ENCODE data around the gene SAMD3. TPM values are rescaled to one million over a fixed set of nuclear protein-coding genes. Genes with fewer than 3 reads are reported as not detected.
"Not testable (repeated sequence)": the region's sequence is repeated elsewhere in the genome, so short reads cannot be mapped to it uniquely, and the experiment has no call there.

Gene SAMD3
- total RNA-seq, 1 experiment from 2014 or later: not detected

DNA sequence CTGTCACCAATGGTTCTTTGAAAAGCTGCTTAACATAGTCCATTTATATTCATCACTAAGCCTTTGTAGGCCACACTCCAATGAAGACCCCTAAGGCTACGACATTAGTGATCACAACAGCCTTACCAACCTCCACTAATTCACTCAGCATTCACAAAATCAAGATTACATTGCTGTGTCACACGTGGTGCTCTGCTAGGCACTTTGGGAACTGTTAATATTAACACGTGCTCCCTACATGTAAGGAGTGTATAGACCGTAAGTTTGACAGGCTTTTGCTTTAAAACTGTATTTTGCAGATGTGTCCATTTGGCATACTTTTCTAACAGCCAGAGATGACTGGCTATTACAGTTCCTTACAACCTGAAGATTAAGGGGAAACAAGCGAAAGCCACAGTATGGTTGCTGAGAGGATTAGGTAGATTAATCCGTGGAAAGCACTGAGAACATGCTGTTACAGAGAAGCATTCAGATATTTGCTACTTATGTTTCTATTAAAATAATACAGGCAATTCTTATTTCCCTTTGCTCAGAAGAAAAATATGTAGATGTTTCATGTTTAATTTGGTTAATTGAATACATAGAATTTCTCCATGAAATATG lies 69.7 kb downstream of the SAMD3 start:
- BruUV-seq (replicated peaks): no TSS peak
- POLR2A ChIA-PET: no interaction called here
- TF ChIP-seq, protein P1, sequence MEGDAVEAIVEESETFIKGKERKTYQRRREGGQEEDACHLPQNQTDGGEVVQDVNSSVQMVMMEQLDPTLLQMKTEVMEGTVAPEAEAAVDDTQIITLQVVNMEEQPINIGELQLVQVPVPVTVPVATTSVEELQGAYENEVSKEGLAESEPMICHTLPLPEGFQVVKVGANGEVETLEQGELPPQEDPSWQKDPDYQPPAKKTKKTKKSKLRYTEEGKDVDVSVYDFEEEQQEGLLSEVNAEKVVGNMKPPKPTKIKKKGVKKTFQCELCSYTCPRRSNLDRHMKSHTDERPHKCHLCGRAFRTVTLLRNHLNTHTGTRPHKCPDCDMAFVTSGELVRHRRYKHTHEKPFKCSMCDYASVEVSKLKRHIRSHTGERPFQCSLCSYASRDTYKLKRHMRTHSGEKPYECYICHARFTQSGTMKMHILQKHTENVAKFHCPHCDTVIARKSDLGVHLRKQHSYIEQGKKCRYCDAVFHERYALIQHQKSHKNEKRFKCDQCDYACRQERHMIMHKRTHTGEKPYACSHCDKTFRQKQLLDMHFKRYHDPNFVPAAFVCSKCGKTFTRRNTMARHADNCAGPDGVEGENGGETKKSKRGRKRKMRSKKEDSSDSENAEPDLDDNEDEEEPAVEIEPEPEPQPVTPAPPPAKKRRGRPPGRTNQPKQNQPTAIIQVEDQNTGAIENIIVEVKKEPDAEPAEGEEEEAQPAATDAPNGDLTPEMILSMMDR (IDR thresholded peaks at IDR 0.05; ENCODE audit: unreplicated experiment): no peak
- intact Hi-C loops (cut with micrococcal nuclease): no loop called here
- Mint-ChIP-seq H3K9me3 (ENCODE audit: unreplicated experiment) (no peaks in the 10 kb centered on the region), H3K4me3 (ENCODE audit: unreplicated experiment) (no peak overlapping the region), H3K27ac (ENCODE audit: low read depth, unreplicated experiment) (no peak overlapping the region), H3K4me1 (ENCODE audit: insufficient read depth, unreplicated experiment) (no peaks in the 10 kb centered on the region), H3K27me3 (ENCODE audit: insufficient read depth, unreplicated experiment) (no peaks in the 10 kb centered on the region), H3K36me3 (ENCODE audit: insufficient read depth, unreplicated experiment) (no peaks in the 10 kb centered on the region)
- CTCF ChIA-PET: no interaction called here
- no peak for DNase-seq (ENCODE audit: unreplicated experiment)

DNA sequence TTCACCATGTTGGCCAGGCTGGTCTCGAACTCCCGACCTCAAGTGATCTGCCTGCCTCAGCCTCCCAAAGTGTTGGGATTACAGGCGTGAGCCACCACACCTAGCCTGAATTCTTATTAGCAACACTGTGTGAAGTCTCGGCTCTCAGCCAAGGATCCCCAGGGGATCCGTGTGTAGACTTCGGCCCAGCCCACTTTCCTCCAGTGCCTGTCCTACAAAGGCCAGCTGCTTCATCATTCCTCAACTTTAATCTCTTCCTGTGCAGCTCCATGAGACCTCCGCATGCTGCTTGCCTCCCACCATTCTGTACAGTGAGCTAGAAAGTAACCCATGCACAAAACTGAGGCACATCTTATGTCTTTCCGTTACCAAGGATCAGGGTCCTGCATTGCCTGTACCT lies 71.8 kb downstream of the SAMD3 start:
- CTCF ChIA-PET: interaction anchor here (1.8 kb wide), 1 partner anchor 132 kb away, joined by 3 read pairs; no protein-coding TSS in a partner anchor

GRCh38 chr6:130149016-130149415 lies 73.7 kb downstream of the SAMD3 start:
- DNase-seq (ENCODE audit: unreplicated experiment); H3K27ac Mint-ChIP-seq (ENCODE audit: low read depth, unreplicated experiment); intact Hi-C loops (cut with micrococcal nuclease); H3K9me3 Mint-ChIP-seq (ENCODE audit: unreplicated experiment); H3K27me3 Mint-ChIP-seq (ENCODE audit: insufficient read depth, unreplicated experiment); H3K36me3 Mint-ChIP-seq (ENCODE audit: insufficient read depth, unreplicated experiment); BruUV-seq (replicated peaks); POLR2A ChIA-PET; H3K4me3 Mint-ChIP-seq (ENCODE audit: unreplicated experiment); H3K4me1 Mint-ChIP-seq (ENCODE audit: insufficient read depth, unreplicated experiment): not testable (repeated sequence)
- CTCF ChIA-PET: interaction anchor here (0.8 to 1.8 kb wide), 4 partner anchors 9 to 133 kb away, joined by 3 to 4 read pairs (median 4); no protein-coding TSS in a partner anchor

More for the DNA sequence above, 71.8 kb downstream of the SAMD3 start:
- TF ChIP-seq, protein P1 (IDR thresholded peaks at IDR 0.05; ENCODE audit: unreplicated experiment): no peak
- no peaks in the 10 kb centered on the region for H3K9me3 Mint-ChIP-seq (ENCODE audit: unreplicated experiment)
- H3K27me3 Mint-ChIP-seq (ENCODE audit: insufficient read depth, unreplicated experiment): no peaks in the 10 kb centered on the region
- H3K4me1 Mint-ChIP-seq (ENCODE audit: insufficient read depth, unreplicated experiment): no peaks in the 10 kb centered on the region
- H3K27ac Mint-ChIP-seq (ENCODE audit: low read depth, unreplicated experiment): no peak overlapping the region
- POLR2A ChIA-PET: no interaction called here
- BruUV-seq (replicated peaks): no TSS peak
- no peak overlapping the region for H3K4me3 Mint-ChIP-seq (ENCODE audit: unreplicated experiment)
- intact Hi-C loops (cut with micrococcal nuclease): no loop called here
- H3K36me3 Mint-ChIP-seq (ENCODE audit: insufficient read depth, unreplicated experiment): no peaks in the 10 kb centered on the region
- no peak for DNase-seq (ENCODE audit: unreplicated experiment)

- Mint-ChIP-seq H3K4me3 (ENCODE audit: unreplicated experiment) (no peak overlapping the region), H3K9me3 (ENCODE audit: unreplicated experiment) (no peaks in the 10 kb centered on the region), H3K27me3 (ENCODE audit: insufficient read depth, unreplicated experiment) (no peaks in the 10 kb centered on the region), H3K4me1 (ENCODE audit: insufficient read depth, unreplicated experiment) (peaks cover 5% of the 10 kb centered on the region), H3K27ac (ENCODE audit: low read depth, unreplicated experiment) (no peak overlapping the region), H3K36me3 (ENCODE audit: insufficient read depth, unreplicated experiment) (no peaks in the 10 kb centered on the region)
- no TSS peak for BruUV-seq (replicated peaks)
- CTCF ChIA-PET: no interaction called here
- TF ChIP-seq, protein P1 (IDR thresholded peaks at IDR 0.05; ENCODE audit: unreplicated experiment): no peak
- POLR2A ChIA-PET: no interaction called here
- DNase-seq (ENCODE audit: unreplicated experiment): no peak
- intact Hi-C loops (cut with micrococcal nuclease): no loop called here
These were observed 74.6 kb downstream of the SAMD3 start for GRCh38 chr6:130148181-130148580.

DNA sequence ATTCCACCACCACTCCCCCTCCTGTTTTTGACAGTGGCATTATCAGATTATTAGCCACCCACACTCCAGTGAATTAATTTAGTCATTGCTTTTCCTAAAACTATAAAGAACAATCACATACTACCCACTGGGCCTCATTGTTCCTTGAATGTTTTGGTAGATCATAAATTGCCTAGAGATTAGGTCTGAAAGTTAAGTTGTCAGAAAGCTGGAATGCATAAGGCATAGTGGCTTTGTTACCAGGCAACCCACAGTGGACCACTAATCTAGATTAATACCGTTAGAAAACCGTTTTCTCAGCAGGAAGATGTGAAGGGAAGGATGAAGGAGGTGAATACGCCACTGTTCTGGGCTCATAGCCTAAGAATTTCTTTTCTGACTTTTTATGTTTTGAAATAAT lies 75.6 kb downstream of the SAMD3 start:
- no peaks in the 10 kb centered on the region for H3K27me3 Mint-ChIP-seq (ENCODE audit: insufficient read depth, unreplicated experiment)
- DNase-seq (ENCODE audit: unreplicated experiment): no peak
- no peaks in the 10 kb centered on the region for H3K36me3 Mint-ChIP-seq (ENCODE audit: insufficient read depth, unreplicated experiment)
- H3K4me3 Mint-ChIP-seq (ENCODE audit: unreplicated experiment): no peak overlapping the region
- H3K27ac Mint-ChIP-seq (ENCODE audit: low read depth, unreplicated experiment): no peak overlapping the region
- H3K9me3 Mint-ChIP-seq (ENCODE audit: unreplicated experiment): no peaks in the 10 kb centered on the region
- ChIA-PET POLR2A (no interaction called here), CTCF (interaction anchor here (0.6 kb wide), 1 partner anchor 111 kb away, joined by 3 read pairs; no protein-coding TSS in a partner anchor)
- TF ChIP-seq, protein P1 (IDR thresholded peaks at IDR 0.05; ENCODE audit: unreplicated experiment): no peak
- no TSS peak for BruUV-seq (replicated peaks)
- intact Hi-C loops (cut with micrococcal nuclease): no loop called here
- H3K4me1 Mint-ChIP-seq (ENCODE audit: insufficient read depth, unreplicated experiment): peaks cover 5% of the 10 kb centered on the region

Data from MCF 10A (cell line).